Brain microvascular endothelial cell (primary cell): ENCODE results near the gene ICE2.

Experiments used
- DNase-seq: peaks from one replicate; pipeline ENCODE4 v3.0.0-alpha.2; 2020
- H3K27ac ChIP-seq: fragments of 250-450 bp; sonication (Bioruptor Pico); 2 replicates; pipeline ENCODE4 v1.5.1; 2020; ENCODE audit warnings: mild to moderate bottlenecking, moderate library complexity
- H3K27me3 ChIP-seq: fragments of 250-450 bp; sonication (Bioruptor Pico); replicated peaks from 2 replicates; pipeline ENCODE4 v1.5.1; 2020; ENCODE audit warnings: mild to moderate bottlenecking
- H3K36me3 ChIP-seq: fragments of 250-450 bp; sonication (Bioruptor Pico); replicated peaks from 2 replicates; pipeline ENCODE4 v1.5.1; 2020; ENCODE audit warnings: mild to moderate bottlenecking
- H3K4me3 ChIP-seq: 2 replicates; pipeline ENCODE4 v1.5.1; 2011; ENCODE audit warnings: low read depth, mild to moderate bottlenecking, control low read depth, low read length, moderate library complexity
- CTCF ChIP-seq: IDR thresholded peaks from 2 replicates; pipeline ENCODE4 v1.5.1; 2011; ENCODE audit warnings: low read depth, mild to moderate bottlenecking, moderate library complexity, low read length, control low read depth, inconsistent platforms; ENCODE audit errors: missing control alignments
- in situ Hi-C: cut with HindIII; loops from 2 replicates; pipeline ENCODE4 v1.10.0; 2017; ENCODE audit warnings: low sequenced_read_pairs, low pct_ligation_motif_present

The ICE2 gene

GRCh38 chr15:60514261-60514881 lies 35.4 kb upstream of the ICE2 start:
- DNase-seq, result no peak
- in situ Hi-C loops, result no loop called here
- Histone ChIP-seq H3K27ac (no peak overlapping the region), H3K4me3 (no peak overlapping the region), H3K36me3 (no peaks in the 10 kb centered on the region), H3K27me3 (no peaks in the 10 kb centered on the region)
- TF ChIP-seq CTCF, result no peak

- Histone ChIP-seq H3K27me3 (no peaks in the 10 kb centered on the region), H3K4me3 (no peak overlapping the region), H3K27ac (no peak overlapping the region), H3K36me3 (no peaks in the 10 kb centered on the region)
- DNase-seq, result no peak
- in situ Hi-C loops, result no loop called here
- no peak for TF ChIP-seq CTCF
Observed at GRCh38 chr15:60513676-60514075, 34.7 kb upstream of the ICE2 start.

- DNase-seq, result no peak
- no peaks in the 10 kb centered on the region for H3K36me3 ChIP-seq
- H3K4me3 ChIP-seq, result no peak overlapping the region
- TF ChIP-seq CTCF, result no peak
- in situ Hi-C loops, result no loop called here
- H3K27ac ChIP-seq, result no peak overlapping the region
- H3K27me3 ChIP-seq, result no peaks in the 10 kb centered on the region
Observed at GRCh38 chr15:60512937-60513336, 34.0 kb upstream of the ICE2 start.

GRCh38 chr15:60511351-60512031 lies 32.5 kb upstream of the ICE2 start:
- no peak for TF ChIP-seq CTCF
- H3K27ac ChIP-seq, result no peak overlapping the region
- DNase-seq, result no peak

GRCh38 chr15:60510006-60510405 lies 31.1 kb upstream of the ICE2 start:
- no peak for TF ChIP-seq CTCF
- no peak for DNase-seq
- in situ Hi-C loops, result no loop called here
- Histone ChIP-seq H3K36me3 (no peaks in the 10 kb centered on the region), H3K27ac (no peak overlapping the region), H3K27me3 (no peaks in the 10 kb centered on the region), H3K4me3 (no peak overlapping the region)

More at GRCh38 chr15:60511351-60512031, 32.5 kb upstream of the ICE2 start:
- Histone ChIP-seq H3K27me3 (no peaks in the 10 kb centered on the region), H3K36me3 (no peaks in the 10 kb centered on the region), H3K4me3 (no peak overlapping the region)
- in situ Hi-C loops, result no loop called here
